RPMI8226 (cell line): Measurements from ENCODE around the gene CDS1.
"Not testable (repeated sequence)": the region's sequence is repeated elsewhere in the genome, so short reads cannot be mapped to it uniquely, and the experiment has no call there.

Experiments
- DNase-seq: peaks from one replicate; pipeline ENCODE4 v3.0.0-alpha.2; 2015

CDS1 gene

DNA sequence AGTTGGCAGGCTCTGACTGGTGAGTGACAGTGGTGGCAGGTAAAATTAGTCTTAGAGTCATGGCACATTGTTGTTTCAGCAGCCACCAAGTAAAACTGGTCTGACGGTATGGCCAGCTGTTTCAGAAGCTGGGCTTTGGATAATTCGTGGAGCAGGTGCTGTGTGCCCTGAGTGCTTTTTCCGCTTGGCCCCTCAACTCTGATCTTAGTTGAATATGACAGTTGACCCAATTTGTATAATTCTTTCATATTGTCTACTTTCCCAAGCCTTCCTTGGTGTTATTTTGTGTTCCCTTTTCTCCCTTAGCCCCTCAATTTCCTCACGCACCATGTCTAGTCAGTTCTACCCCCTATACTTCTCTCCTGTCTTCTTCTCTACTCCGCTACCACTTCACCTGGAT lies 32.0 kb downstream of the CDS1 start:
- DNase-seq, result peak; percentile 50

DNA sequence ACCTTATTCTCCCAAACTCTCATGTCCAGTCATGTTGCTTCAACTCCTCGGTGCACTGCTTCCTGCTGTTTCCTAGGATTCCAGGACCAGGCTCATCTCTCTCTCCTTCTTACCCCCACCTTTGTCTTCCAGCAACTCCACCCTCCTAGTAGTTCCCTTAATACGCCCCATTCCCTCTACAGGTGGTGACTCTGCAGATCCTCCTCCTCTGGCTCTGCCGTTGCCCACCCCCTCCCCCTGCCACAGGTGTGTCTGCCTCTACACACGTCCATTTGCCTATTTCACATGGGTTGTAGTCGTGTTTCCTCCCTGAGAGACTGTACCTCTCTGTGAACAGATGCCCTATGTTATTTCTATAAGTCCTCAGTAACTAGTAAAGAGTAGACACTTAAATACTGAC lies 32.4 kb downstream of the CDS1 start:
- peak; percentile 67 for DNase-seq

DNA sequence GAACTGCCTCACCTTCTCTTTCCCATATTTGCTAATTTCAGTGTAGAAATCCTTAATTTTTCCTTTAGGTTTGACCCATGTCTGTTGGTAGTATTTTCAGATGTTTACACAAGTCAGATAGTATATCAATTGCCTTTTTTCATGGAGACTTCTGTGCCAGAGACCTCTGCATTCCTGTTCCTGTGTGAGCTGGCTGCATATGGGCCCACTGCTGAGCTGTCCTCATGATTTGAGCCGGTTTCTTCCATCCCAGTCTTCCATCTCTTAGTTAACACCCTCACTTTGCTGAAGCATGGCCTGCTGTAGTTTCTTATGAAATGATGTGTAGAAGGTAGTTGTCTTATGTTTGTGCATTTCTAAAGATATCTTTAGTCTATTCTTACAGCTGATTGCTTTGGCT lies 40.0 kb downstream of the CDS1 start:
- no peak for DNase-seq

DNA sequence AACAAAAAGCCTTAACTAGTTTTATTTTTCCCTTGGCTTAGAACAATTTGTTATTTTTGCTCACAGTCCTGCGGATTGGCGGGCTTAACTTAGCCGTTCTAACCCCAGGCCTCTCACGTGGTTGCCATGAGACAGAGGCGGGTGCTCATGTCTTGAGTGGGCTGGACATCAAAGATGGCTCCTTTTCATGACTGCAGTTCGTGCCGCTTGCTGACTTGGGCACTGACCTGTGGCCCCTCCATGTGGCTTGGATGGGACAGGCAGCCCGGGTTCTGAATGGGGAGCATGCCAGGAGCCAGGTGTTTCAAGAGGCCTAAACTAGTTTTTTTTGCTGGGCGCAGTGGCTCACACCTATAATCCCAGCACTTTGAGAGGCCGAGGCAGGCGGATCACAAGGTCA lies 40.7 kb downstream of the CDS1 start:
- no peak for DNase-seq

DNA sequence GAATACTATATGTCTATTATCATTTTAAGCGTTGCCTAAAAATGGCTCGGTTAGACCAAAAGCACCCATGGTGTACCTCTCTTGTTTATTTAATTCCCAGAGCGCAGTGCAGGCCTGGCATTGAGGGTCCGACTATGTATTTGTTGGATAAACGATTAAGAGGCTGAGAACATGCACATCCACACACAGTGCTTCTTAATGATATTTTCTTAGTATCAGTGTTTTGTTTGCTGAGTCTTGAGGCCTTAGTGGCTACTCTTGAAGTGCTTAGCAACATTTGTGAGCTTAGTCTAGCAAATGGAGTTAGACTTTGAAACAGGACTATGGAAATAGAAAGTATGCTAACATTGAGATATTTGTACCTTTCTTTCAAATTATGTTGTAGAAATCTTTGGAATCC lies 43.7 kb downstream of the CDS1 start:
- DNase-seq, result no peak

DNA sequence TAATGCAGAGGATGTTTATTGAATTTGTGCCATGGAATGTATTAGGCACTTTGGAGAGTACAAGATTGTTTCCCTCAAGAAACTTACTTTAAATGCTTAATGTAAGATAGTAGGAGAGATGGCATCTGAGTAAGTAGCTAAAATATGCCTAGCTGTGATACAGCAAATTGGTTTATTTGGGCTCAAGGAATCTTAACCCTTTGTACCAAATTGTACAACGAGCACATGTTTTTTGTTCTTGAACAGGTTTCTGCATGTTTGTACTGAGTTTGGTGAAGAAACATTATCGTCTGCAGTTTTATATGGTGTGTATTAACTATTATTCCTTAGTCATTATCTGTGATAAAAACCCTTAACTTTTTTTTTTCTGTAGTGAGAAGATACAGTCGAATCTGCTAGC lies 48.6 kb downstream of the CDS1 start:
- DNase-seq, result no peak

DNA sequence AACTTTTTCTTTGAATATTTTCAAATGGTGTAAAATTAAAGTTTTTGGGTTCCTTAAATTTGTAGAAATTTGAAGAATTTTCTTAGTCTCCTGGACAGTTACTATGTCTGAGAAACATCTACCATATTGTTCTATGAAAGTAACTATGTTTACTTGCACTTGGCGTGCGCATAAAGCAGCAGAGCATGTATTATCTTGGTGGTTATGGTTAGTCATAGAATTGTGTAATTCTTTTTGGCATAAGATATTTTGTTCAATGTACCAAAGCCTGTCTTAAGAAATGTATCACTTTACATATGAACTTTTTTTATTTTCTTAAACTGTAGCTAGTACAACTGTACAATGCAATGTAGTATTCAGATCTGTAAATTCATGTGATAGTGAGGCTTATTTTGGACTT lies 49.2 kb downstream of the CDS1 start:
- DNase-seq, result no peak

DNA sequence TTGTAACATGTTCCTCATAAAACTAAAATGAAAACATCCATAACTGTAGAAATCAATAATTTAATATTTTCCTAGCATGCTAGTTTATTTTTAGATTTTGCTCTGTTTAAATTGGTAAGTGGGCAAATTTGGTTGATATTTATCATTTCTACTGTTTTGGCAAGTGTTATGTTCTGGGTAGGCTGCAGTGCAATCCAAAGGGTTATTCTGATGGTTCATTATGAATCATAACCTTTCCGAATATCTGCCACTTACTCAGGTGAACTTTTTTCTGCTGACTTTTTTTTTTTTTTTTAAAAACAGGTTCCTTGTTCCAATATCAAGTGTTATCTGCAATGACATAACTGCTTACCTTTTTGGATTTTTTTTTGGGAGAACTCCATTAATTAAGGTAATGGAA lies 52.0 kb downstream of the CDS1 start:
- DNase-seq, result no peak

DNA sequence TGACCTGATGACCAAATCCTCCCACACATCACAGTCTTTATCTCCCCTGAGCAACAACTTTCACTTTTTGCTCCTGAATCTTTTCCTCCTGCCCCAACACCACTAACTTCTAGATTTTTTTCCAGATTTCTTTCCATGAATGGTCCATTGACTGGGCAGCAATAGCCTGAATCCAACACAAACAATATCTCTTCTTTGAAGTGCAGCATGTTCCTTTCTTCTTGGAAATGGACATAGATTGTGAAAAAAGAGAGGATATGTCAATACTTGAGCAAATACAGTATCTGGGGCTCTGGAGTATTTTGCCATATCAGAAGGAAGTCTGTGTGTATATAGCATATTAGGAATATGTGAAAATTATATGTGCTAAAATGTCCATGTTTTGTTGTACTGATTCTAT lies 55.2 kb downstream of the CDS1 start:
- DNase-seq, result no peak

DNA sequence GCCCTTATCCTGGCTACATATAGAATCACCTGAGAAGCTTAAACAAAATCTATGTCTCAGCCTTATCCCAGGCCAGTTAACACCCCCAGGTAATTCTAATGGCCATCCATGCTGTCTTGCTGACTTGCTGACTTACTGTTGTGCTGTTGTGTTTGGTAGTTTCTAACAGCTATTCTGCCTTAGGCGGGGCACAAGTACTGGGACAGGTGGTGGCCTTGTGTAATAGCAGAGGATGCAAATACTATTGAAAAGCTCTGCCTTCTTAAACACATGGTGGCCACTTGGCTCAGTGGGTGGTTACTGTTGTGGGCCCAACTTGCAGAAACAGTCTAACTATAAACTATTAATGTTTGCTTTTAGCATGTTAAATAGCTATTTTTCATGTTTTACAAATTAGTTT lies 56.2 kb downstream of the CDS1 start:
- DNase-seq, result peak; percentile 36

DNA sequence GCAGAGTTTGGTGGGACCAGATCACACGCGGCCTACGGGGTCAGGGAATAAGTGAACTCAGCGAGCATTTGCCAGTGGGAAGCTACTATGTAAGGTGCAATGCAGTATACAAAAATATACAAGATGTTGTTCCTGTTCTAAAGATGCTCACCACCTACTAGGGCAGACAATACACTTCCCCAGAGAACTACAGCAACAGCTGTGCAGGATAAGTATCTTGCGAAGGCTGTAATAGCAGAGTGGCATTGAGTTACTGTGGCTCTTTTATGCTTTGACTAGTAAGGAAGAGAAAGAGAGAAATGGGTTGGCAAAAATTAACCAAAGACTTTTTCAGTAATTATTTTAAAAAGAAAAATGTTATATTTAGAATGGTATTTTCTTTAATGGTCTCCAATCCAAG lies 61.2 kb downstream of the CDS1 start:
- peak; percentile 18 for DNase-seq

DNA sequence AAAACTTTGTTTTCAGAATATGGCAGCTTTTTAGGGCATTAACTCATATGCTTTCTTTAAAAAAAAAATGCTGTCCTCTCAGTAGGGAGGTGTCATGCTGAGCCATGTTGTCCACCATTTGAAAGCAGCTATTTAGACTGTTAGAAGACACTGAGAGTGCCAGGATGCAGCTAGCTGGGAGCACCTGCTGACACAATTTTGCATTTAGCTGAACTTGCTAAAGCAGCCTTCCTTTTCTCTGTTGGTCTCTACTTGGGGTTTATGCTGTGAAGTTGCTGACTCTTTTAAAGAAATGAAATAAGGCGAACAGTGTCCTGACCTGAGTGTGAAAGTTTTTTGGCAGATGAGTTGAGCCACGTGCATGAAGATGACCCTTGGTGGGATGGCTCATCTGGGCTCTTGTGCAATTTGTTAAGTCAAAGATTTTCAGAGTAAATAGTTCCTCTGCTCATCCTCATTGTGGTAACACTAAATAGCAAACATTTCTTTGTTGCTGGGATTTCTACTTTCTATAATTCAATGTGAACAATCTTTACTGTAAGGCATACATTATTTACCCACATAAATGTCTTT lies 64.5 kb downstream of the CDS1 start:
- peak; percentile 85 for DNase-seq

DNA sequence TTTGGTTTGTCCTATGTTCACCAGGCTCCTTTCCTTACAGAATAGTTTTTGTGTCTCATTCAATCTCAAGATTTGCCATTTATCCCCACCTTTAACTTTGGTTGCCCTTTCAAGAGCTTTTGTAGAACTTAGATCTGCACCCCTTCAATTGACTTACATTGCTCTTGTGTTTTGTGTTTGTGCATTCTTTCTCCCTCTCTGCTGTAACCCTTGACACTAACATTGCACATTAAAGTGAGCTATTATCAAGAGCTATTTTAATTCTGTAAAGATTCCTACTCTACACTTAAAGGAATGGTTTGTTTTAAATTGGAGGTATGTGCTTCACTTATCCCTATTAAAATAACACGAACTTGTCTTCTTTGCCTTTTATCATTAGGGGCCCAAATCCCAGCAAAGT lies 65.3 kb downstream of the CDS1 start:
- DNase-seq, result no peak

DNA sequence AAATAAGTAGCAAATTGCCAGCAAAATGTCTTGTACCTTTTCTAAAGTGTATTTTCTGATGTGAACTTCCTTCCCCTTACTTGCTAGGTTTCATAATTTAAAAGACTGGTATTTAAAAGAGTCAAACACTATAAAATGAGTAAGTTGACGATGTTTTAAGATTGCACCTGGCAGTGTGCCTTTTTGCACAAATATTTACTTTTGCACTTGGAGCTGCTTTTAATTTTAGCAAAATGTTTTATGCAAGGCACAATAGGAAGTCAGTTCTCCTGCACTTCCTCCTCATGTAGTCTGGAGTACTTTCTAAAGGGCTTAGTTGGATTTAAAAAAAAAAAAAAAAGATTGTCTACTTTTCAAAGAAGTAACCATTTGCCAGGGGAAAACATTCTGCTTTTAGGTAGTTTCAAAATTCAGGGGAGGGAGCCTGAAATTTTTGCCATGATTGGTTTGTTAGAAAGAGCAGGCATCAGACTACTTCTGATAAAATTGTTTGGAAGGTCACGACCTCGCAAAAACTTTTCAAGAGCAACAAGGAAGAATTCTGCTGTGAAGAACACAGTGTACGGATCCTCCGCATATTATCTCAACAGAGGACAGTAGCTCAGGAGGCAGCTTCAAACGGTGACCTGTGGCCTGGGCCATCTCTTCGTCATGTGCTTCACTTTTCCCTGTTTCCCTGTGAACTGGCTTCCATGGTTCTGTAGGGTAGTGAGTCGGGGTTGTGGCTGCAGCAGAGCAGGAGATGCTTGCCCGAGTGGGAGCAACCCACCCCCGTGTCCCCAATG lies 66.1 kb downstream of the CDS1 start:
- peak; percentile 15 for DNase-seq

DNA sequence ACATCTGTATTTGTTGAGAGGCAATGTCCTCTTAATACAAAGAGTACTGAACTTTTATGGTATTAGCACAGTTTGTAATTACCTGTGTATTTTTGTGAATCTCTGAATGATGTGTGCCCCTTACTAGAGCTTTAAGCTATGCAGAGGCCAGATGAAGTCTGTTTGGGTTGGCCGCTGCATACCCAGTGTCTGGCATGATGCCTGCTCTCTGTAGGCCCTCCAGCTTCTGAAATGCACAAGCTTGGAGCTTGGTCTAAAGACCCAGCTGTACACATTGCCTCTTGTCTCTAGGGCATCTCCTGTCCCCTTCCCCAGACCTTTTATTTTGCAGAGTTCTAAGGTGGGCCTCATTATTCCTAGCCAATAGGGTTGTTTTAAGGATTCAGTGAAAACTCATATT lies 68.6 kb downstream of the CDS1 start:
- peak; percentile 48 for DNase-seq

DNA sequence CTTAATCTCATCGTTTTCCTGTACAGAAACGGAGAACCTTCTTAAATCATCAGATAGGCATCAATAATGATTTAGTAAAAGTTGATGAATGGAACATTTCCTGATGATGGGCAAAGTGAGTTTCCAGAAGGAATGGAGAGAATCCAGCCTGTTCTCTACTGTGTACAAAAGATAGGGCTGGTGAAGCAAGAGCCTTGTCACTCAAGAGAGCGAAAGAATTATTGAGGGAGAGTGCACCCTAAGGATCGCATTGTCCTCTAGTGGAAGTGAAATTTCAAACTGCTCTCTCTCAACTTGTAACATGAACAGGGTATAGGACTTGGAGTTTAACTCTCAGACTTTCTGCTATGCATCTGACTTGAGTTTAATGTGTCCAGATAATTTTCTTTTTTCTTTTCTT lies 69.6 kb downstream of the CDS1 start:
- DNase-seq, result peak; percentile 20

DNA sequence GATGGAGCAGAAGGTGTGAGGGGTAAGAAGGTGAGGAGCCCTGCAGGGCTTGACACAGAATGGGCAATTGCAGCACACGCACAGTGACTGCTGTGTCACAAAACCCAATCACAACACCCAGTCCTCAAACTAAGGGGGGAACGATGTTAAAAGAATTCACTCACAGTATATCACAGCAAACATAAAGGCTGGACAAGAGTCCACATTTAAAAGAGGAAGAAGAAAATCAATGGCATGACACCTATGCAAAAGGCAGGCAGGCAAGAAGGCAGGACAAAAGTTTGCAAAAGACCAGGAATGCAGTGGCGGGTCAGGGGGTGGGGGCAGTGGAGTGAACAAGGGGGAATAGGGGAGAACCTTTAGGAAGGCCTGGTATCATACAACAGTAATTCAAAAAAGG lies 77.7 kb downstream of the CDS1 start:
- no peak for DNase-seq

DNA sequence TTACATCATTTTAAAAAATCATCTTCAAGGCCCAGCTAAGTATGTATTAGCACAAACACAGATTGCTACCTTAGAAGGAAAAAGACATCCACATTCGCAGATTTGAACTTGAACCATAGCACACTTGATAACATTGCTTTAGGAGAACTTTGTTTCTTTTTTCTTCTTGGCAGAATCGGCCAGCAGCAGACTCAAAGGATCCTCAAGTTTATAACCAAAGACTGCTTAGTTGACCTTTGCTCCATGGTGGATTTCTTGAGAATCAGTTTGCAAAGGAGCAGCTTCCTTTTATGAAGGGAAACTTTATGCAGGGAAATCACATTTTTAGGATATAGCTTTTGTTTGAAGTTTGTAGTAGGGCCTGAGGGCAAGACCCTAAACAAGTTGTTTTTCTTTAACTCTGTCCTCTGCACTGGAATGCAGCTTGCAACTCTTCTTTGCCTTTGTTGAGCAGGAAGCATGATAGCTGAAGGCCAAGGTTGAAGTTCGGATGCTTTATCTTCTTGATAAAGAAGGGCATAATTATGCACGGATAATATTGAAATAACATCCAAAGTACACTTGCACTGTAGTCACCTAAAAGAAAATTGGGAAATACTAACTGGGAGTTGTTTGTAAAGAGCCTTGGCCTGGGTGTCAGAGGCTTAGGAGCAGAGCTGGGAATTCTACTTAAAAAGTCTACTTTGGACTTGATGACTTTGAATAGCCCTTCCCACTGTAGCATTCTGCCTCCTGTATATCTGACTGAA lies 78.4 kb downstream of the CDS1 start:
- DNase-seq, result no peak

DNA sequence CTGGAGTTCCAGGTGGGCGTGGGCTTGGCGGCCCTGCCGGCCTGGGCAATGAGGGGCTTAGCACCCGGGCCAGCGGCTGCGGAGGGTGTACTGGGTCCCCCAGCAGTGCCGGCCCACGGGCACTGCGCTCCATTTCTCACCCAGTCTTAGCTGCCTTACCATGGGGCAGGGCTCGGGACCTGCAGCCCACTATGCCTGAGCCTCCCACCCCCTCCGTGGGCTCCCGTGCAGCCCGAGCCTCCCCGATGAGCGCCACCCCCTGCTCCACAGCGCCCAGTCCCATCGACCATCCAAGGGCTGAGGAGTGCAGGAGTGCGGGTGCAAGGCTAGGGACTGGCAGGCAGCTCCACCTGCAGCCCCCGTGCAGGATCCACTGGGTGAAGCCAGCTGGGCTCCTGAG lies 81.8 kb downstream of the CDS1 start:
- DNase-seq, result not testable (repeated sequence)

DNA sequence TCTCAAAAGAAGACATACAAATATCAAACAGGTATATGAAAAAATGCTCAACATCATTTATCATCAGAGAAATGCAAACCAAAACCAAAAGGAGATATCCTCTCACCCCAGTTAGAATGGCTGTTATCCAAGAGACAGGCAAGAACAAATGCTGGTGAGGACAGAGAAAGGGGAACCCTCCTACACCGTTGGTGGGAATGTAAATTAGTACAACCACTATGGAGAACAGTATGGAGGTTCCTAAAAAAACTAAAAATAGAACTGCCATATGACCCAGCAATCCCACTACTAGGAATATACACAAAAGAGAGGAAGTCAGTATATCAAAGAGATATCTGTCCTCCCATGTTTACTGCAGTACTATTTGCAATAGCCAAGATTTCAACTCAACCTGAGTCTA lies 83.5 kb downstream of the CDS1 start:
- no peak for DNase-seq

DNA sequence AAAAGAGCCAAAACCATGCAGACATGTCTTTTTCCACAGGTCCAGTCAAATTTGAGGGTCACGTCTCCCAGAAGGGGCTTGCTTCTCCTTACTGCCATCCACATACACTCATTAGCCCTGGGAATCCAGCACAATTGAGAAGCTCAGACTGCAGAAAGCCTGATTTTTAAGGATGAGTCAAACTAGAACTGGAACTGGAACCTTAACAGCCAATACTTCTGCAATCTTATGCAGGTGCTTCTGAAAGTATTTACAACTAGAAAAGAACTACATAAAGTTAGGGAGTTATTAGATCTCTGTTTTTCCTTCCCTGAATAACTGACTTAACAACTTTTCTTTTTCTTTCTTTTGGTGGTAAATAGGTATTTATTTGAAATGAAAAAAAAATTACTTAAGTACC lies 86.3 kb downstream of the CDS1 start:
- no peak for DNase-seq

DNA sequence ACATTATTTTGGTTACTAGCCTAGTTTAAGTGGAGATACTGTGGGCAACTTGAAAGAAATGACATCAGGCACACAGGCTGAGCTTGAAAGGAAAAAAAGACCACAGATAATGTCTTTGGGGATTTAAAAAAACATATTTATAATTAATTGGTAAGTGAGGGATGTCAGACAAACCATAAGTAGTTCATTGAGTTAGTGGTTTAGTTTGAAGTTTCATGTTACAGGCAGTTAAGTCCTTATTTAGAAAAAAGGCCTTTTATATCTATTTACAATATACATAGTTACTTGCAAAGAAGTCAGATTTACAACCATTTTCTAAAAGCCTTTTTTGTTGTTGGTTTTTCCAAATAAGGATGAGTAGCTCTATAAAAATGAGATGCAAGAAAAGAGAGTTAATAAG lies 89.2 kb downstream of the CDS1 start:
- no peak for DNase-seq

DNA sequence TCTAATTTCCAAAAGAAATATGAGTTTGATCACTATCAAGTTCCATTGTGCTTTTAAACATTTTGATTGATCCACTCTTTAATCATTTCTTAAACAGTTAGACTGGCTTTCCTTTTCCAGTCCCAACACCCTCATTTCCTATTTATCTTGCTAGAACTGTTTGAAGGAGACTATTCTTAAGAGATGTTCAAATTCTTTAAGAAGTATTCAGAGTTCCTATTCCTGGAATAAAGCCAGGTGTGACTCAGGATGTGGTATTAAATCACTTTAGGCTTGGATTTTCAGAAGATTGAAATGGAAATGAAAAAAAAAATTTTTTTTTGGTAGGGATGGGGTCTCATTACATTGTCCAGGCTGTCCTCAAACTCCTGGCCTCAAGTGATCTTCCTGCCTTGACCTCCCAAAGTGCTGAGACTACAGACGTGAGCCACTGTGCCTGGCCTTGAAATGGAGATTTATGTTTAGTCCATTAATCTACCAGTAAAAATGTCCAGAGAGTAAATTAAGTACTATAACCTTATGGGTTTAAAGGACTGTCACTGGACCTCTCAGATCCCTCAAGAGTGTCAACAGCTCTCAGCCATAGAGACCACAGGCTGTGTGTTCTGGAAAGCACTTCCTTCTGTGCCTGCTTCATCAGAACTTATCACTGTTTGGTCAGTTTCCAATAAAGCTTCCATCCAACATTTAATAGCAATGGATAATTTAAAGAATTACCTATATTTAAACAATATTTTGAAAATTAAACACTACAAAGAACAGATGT lies 90.7 kb downstream of the CDS1 start:
- no peak for DNase-seq

DNA sequence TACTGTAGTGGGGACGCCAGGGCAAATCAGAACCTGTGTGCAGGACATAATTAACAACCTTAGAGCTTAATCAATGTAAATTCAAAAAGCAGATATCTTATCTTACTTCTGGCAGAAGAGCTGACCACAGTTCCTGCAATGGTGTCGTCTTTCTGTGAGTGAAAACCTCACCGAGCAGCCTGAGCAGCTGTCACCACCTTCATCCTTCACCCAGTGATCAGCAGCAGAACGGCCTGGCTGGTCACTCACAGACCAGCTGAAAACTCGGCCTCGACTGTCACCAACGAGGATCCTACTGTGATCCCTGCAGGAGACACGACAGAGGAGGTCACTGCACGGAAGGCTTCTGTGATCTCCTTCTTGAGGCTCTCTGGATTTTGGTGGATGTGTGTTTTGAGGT lies 94.2 kb downstream of the CDS1 start:
- no peak for DNase-seq
